Smooth muscle cell of the brain vasculature (primary cell): Measurements from ENCODE around the gene SPINK9.
"Not testable (repeated sequence)": the region's sequence is repeated elsewhere in the genome, so short reads cannot be mapped to it uniquely, and the experiment has no call there.

Source experiments
- DNase-seq: peaks from one replicate; pipeline ENCODE4 v3.0.0-alpha.2; 2012; ENCODE audit warnings: low read depth, low spot score

SPINK9 gene, protein sequence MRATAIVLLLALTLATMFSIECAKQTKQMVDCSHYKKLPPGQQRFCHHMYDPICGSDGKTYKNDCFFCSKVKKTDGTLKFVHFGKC

GRCh38 chr5:148335259-148335658, at the start of gene SPINK9:
TSS of gene SPINK9 (plus strand) at chr5:148335559. CDS start at chr5:148335614, 55 bp downstream.
- DNase-seq: no peak

- DNase-seq: no peak
These were observed 44.8 kb upstream of the SPINK9 start for GRCh38 chr5:148290271-148291195.

- no peak for DNase-seq
These were observed 37.6 kb upstream of the SPINK9 start for GRCh38 chr5:148297731-148298130.

DNA sequence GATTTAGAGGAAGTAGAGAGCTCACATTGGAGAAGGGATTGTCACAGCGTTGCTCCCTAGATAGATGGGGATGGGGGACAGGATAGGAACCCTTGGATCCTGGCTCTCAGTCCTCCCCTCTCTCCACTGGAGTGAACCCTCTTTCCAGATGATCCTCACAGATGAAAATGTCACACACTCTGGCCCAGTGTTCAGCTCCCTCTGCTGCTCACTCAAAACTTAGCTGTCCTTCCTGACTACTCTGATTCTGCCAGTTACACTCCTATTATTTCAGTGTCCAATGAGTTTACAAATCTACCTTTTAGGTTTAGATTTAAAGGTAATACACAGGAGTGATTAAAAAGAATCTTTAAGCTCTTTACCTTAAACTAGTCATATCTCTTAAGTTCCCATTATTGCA, 28.9 kb upstream of the SPINK9 start:
- DNase-seq: no peak

DNA sequence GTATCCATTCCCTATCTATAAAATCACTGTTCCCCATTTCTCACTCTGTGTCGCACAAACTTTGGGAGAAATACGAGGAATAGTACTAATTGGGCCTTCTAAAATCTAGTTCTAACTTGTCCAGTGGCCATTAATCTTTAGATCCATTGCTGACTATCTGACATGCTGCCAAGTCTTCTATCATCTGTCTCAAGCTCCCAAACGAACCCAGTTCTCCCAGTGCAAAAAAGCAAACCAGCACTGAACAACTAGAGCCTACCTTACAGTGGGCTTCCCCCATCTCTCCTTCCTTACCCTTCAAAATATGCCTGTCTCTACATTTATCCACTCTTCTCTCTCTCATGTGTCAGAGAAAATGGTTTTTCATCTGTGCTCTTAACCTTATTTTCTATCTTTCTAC, 26.3 kb upstream of the SPINK9 start:
- no peak for DNase-seq

- no peak for DNase-seq
These were observed 25.6 kb upstream of the SPINK9 start for GRCh38 chr5:148309746-148310145.

GRCh38 chr5:148311484-148311883, 23.9 kb upstream of the SPINK9 start:
- DNase-seq: no peak

GRCh38 chr5:148312153-148312552, 23.2 kb upstream of the SPINK9 start, which contains the start of gene SPINK7:
TSS of gene SPINK7 (plus strand) at chr5:148312423. CDS start at chr5:148312484, 61 bp downstream.
- no peak for DNase-seq

- DNase-seq: no peak
These were observed 21.2 kb upstream of the SPINK9 start for GRCh38 chr5:148314187-148314586.

DNA sequence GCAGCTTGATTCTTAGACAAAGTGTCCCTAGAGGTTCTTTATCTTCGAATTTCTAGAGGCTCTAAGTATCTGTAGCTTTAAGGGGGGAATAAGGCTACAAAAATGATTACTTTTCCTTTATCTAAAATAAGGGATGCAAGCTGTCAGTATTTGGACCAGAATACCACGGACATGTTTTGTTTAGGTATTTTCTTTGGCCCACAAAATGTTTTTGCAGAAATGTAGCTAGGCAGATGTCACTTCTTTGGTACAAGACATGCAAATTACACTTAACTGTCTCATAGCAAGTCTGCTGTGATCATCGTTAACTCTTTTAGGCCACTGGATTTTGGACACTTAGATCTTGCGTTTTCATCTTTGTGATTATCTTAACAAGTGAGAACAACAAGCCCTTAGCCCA, 20.6 kb upstream of the SPINK9 start:
- no peak for DNase-seq

DNA sequence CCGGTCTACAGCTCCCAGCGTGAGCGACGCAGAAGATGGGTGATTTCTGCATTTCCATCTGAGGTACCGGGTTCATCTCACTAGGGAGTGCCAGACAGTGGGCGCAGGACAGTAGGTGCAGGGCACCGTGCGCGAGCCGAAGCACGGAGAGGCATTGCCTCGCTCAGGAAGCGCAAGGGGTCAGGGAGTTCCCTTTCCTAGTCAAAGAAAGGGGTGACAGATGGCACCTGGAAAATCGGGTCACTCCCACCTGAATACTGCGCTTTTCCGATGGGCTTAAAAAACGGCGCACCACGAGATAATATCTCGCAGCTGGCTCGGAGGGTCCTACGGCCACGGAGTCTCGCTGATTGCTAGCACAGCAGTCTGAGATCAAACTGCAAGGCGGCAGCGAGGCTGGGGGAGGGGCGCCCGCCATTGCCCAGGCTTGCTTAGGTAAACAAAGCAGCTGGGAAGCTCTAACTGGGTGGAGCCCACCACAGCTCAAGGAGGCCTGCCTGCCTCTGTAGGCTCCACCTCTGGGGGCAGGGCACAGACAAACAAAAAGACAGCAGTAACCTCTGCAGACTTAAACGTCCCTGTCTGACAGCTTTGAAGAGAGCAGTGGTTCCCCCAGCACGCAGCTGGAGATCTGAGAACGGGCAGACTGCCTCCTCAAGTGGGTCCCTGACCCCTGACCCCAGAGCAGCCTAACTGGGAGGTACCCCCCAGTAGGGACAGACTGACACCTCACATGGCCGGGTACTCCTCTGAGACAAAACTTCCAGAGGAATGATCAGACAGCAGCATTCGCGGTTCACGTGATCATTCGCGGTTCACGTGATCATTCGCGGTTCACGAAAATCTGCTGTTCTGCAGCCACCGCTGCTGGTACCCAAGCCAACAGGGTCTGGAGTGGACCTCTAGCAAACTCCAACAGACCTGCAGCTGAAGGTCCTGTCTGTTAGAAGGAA, 15.1 kb upstream of the SPINK9 start:
- not testable (repeated sequence) for DNase-seq

DNA sequence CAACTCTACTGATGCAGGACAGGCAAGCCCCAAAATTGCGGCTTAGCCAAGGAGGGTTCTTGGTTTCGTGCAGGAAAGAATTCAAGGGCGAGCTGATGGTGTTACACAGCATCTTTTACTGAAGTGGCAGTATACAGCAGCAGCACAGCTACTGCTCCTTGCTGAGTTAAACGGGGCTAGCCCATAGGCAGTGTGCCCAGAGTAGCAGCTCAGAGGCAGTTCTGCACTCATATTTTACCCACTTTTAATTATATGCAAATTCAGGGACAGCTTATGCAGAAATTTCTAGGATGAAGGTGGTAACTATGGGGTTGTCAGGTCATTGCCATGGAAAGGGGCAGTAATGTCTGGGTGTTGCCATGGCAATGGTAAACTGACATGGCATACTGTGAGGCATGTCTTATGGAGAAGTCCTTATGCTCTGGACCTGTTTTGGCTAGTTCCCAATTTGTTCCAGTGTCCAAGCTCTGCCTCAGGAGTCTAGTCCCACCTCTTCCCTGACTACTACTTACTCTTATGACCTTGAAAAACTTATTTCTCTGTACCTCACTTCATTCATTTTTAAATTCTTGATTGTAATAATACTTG, 2.0 kb upstream of the SPINK9 start:
- no peak for DNase-seq

- no peak for DNase-seq
These were observed 1.5 kb downstream of the SPINK9 start for GRCh38 chr5:148336704-148337435.

DNA sequence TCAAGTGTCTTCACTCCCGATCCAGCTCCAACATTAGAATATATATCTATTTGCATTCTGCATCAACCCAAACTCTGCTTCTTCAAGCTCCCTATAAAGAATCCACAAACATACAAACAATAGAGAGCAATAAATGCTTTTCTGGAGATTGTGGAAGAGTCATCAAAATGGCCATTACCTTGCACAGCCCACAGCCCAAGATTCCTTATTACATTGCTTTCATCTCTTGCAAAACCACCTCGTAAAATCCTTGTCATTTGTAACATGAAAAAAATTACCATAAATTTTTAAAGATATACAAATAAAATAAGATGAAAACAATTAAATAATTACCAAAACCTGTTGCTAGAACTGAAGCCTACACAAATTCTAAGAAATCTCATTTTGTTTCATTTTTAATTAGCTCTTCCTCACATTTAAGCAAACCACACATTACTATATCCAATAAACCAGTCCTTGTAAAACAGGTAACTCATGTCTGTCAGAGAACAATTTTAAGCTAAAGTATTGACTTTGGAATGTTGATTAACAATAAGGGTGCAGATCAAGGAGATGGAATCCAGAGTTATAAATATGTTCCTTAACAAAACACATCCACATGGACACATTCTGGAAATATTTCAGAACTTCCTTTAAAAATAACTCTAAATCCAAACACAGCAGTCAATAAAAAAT, 7.1 kb downstream of the SPINK9 start:
- DNase-seq: no peak

DNA sequence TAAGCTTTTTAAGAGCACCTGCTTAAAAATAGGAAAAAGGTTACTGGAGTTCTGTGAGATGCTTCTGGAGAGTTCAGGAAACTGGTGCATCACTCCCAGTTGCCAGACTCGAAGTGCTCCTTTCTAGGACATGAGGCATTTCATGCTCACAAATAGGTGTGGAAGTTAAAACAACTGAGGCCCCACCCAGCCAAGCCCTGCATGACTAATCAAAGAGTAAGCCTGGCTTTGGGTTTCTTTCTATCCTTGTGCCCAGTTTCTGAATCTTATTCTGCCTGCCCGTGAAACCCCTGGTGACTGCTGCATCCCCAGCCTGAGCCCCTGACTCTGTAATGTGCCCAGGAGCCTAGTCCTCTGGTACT, 7.7 kb downstream of the SPINK9 start:
- DNase-seq: no peak

GRCh38 chr5:148343603-148344487, 8.5 kb downstream of the SPINK9 start:
- no peak for DNase-seq

DNA sequence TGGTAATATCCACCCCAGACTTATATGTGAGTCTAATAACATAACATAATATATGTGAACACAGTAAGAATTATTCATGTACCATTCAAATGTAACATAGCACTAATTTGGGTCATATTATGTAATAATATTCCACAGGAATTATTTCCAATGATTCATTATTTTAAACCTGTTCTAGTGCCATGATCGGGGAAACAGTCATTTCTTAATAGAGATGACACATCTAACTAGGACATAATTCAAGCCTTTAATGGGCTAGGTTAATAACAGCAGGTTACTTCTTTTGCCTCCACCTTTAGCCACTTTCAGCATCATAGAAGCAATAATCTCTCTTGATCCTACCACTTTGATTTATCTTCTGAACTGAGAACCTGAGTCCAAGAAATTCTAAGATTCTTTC, 12.3 kb downstream of the SPINK9 start:
- no peak for DNase-seq

DNA sequence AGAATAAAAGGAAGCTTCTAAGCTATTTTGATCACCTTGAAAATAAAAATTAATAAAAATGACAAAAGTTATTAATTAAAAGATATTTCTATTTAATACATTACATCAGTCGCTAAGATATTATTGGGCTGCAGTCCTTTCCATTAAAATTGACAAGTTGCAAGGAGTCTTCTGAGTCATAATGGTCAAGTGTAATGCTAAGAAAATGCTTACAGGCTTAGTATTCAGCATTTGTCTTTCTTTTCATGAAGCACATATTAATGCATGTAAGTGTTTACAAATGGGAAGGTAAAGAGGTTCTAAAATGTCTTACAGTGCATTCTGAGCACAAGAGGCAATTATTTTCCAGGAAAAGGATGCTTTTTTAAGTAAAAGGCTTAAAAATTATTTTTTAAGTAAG, 17.3 kb downstream of the SPINK9 start:
- DNase-seq: no peak

GRCh38 chr5:148353634-148354033, 18.3 kb downstream of the SPINK9 start:
- no peak for DNase-seq
